ENCODE measurements around the gene UST.
"Not testable (repeated sequence)": the region's sequence is repeated elsewhere in the genome, so short reads cannot be mapped to it uniquely, and the experiment has no call there.

Gene UST

DNA sequence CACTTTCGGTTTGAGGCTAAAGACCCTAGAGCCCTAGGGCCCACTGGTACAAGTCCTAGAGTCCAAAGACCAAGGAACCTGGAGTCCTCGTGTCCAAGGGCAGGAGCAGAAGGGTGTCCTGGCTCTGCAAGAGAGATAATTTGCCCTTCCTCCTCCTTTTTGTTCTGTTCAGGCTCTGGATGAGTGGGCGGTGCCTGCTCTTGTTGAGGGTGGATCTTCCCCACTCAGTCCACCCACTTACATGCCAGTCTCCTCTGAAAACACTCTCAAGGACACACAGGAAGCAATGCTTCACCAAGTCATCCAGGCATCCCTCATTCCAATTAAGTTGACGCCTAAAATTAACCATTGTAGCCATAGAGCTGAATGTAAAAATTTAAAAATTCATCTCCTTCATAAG lies 102.1 kb downstream of the UST start:
- no peaks in the 10 kb centered on the region for H3K79me2 ChIP-seq (ENCODE audit: control insufficient read depth, low read length)

GRCh38 chr6:148849449-148849848 lies 102.6 kb downstream of the UST start:
- H3K36me3 ChIP-seq (ENCODE audit: control insufficient read depth, low read length); H3K4me2 ChIP-seq (ENCODE audit: low read length); H3K79me2 ChIP-seq (ENCODE audit: control insufficient read depth, low read length): not testable (repeated sequence)

More for the DNA sequence above, 102.1 kb downstream of the UST start:
- no peaks in the 10 kb centered on the region for H3K9me3 ChIP-seq (ENCODE audit: control insufficient read depth, insufficient read depth, low read length)
- H3K36me3 ChIP-seq (ENCODE audit: control insufficient read depth, low read length): no peaks in the 10 kb centered on the region
- no peak overlapping the region for H3K4me3 ChIP-seq (ENCODE audit: low read length)
- no peaks in the 10 kb centered on the region for H4K20me1 ChIP-seq (ENCODE audit: control insufficient read depth, insufficient read depth, low read depth, low read length)
- no peaks in the 10 kb centered on the region for H3K27me3 ChIP-seq (ENCODE audit: control insufficient read depth, low read length)
- H3F3A ChIP-seq (ENCODE audit: control insufficient read depth, insufficient read depth): no peaks in the 10 kb centered on the region
- no peak overlapping the region for H3K27ac ChIP-seq (ENCODE audit: low read depth, low read length)
- TF ChIP-seq, protein P1, sequence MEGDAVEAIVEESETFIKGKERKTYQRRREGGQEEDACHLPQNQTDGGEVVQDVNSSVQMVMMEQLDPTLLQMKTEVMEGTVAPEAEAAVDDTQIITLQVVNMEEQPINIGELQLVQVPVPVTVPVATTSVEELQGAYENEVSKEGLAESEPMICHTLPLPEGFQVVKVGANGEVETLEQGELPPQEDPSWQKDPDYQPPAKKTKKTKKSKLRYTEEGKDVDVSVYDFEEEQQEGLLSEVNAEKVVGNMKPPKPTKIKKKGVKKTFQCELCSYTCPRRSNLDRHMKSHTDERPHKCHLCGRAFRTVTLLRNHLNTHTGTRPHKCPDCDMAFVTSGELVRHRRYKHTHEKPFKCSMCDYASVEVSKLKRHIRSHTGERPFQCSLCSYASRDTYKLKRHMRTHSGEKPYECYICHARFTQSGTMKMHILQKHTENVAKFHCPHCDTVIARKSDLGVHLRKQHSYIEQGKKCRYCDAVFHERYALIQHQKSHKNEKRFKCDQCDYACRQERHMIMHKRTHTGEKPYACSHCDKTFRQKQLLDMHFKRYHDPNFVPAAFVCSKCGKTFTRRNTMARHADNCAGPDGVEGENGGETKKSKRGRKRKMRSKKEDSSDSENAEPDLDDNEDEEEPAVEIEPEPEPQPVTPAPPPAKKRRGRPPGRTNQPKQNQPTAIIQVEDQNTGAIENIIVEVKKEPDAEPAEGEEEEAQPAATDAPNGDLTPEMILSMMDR (IDR thresholded peaks at IDR 0.05; ENCODE audit: low read depth, low read length, poor library complexity, severe bottlenecking): no peak
- H3K4me2 ChIP-seq (ENCODE audit: low read length): no peak overlapping the region
- H3K9me2 ChIP-seq (replicated peaks; ENCODE audit: control insufficient read depth, low read length): no peaks in the 10 kb centered on the region
- no peaks in the 10 kb centered on the region for H3K4me1 ChIP-seq (ENCODE audit: control insufficient read depth, low read length)

DNA sequence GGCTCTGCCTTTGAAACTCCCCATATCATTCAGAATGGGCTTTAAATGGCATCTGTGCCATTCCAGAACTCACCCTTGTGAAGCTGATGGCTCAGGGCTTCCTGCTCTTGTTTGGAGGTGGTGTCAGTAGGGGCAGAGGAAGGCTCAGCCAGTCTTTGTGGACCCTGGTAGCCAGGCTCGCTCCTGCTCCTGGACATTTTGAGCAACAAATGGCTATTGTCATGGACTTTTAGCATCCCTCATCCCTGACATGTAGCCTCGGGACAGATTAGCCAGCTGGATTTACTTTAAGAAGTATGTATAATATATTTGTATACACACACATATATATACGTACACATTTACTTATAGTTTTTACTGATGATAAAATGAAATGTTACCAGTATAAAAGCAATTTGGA lies 104.1 kb downstream of the UST start:
- H3K9me2 ChIP-seq (replicated peaks; ENCODE audit: control insufficient read depth, low read length): no peaks in the 10 kb centered on the region
- no peaks in the 10 kb centered on the region for H3F3A ChIP-seq (ENCODE audit: control insufficient read depth, insufficient read depth)
- no peak overlapping the region for H3K27ac ChIP-seq (ENCODE audit: low read depth, low read length)
- no peak overlapping the region for H3K4me2 ChIP-seq (ENCODE audit: low read length)
- no peaks in the 10 kb centered on the region for H3K79me2 ChIP-seq (ENCODE audit: control insufficient read depth, low read length)
- H3K9me3 ChIP-seq (ENCODE audit: control insufficient read depth, insufficient read depth, low read length): no peaks in the 10 kb centered on the region
- H3K4me1 ChIP-seq (ENCODE audit: control insufficient read depth, low read length): no peaks in the 10 kb centered on the region; the same call in 1 of the 2 replicates
- no peak overlapping the region for H3K4me3 ChIP-seq (ENCODE audit: low read length)
- H3K27me3 ChIP-seq (ENCODE audit: control insufficient read depth, low read length): no peaks in the 10 kb centered on the region
- TF ChIP-seq, protein P1 (IDR thresholded peaks at IDR 0.05; ENCODE audit: low read depth, low read length, poor library complexity, severe bottlenecking): no peak
- TF ChIP-seq EZH2phosphoT487 (IDR thresholded peaks at IDR 0.05; ENCODE audit: borderline replicate concordance, low read length): no peak
- H4K20me1 ChIP-seq (ENCODE audit: control insufficient read depth, insufficient read depth, low read depth, low read length): no peaks in the 10 kb centered on the region
- H3K36me3 ChIP-seq (ENCODE audit: control insufficient read depth, low read length): no peaks in the 10 kb centered on the region

More at GRCh38 chr6:148849449-148849848, 102.6 kb downstream of the UST start:
- H4K20me1 ChIP-seq (ENCODE audit: control insufficient read depth, insufficient read depth, low read depth, low read length); H3K9me2 ChIP-seq (replicated peaks; ENCODE audit: control insufficient read depth, low read length); H3F3A ChIP-seq (ENCODE audit: control insufficient read depth, insufficient read depth); H3K9me3 ChIP-seq (ENCODE audit: control insufficient read depth, insufficient read depth, low read length); H3K27me3 ChIP-seq (ENCODE audit: control insufficient read depth, low read length); H3K4me3 ChIP-seq (ENCODE audit: low read length); H3K4me1 ChIP-seq (ENCODE audit: control insufficient read depth, low read length); H3K27ac ChIP-seq (ENCODE audit: low read depth, low read length): not testable (repeated sequence)

- Histone ChIP-seq H3K79me2 (ENCODE audit: control insufficient read depth, low read length) (no peaks in the 10 kb centered on the region), H3K27me3 (ENCODE audit: control insufficient read depth, low read length) (no peaks in the 10 kb centered on the region), H3K4me3 (ENCODE audit: low read length) (no peak overlapping the region), H3K9me2 (replicated peaks; ENCODE audit: control insufficient read depth, low read length) (no peaks in the 10 kb centered on the region), H3K36me3 (ENCODE audit: control insufficient read depth, low read length) (no peaks in the 10 kb centered on the region), H3K4me1 (ENCODE audit: control insufficient read depth, low read length) (no peaks in the 10 kb centered on the region; the same call in 1 of the 2 replicates), H4K20me1 (ENCODE audit: control insufficient read depth, insufficient read depth, low read depth, low read length) (no peaks in the 10 kb centered on the region), H3F3A (ENCODE audit: control insufficient read depth, insufficient read depth) (no peaks in the 10 kb centered on the region), H3K4me2 (ENCODE audit: low read length) (no peak overlapping the region), H3K27ac (ENCODE audit: low read depth, low read length) (no peak overlapping the region), H3K9me3 (ENCODE audit: control insufficient read depth, insufficient read depth, low read length) (no peaks in the 10 kb centered on the region)
- no peak for TF ChIP-seq EZH2phosphoT487 (IDR thresholded peaks at IDR 0.05; ENCODE audit: borderline replicate concordance, low read length)
- TF ChIP-seq, protein P1 (IDR thresholded peaks at IDR 0.05; ENCODE audit: low read depth, low read length, poor library complexity, severe bottlenecking): no peak
Observed at GRCh38 chr6:148851683-148852556, 105.1 kb downstream of the UST start.
